ENCODE results near the gene ZNF426. TPM values are rescaled to one million over a fixed set of nuclear protein-coding genes. Genes with fewer than 3 reads are reported as not detected.

The ZNF426 gene
- total RNA-seq, 3 donors from 2014 or later (not counting 1 experiment from before 2014, with no cell fraction given), result 14.1 to 17.3 (median 14.4) TPM

GRCh38 chr19:9523885-9524474, 14.5 kb downstream of the ZNF426 start:
- ATAC-seq (no peak), DNase-seq (no peak)
- Mint-ChIP-seq H3K4me3 (no peak overlapping the region), H3K9me3 (peaks cover 9 to 35% of the 10 kb centered on the region in 2 donors), H3K27ac (no peak overlapping the region), H3K27me3 (ENCODE audit: low read depth in 2 of 2) (no peaks in the 10 kb centered on the region), H3K36me3 (peaks cover 53% of the 10 kb centered on the region), H3K4me1 (no peaks in the 10 kb centered on the region)
- Histone ChIP-seq H3K36me3 (ENCODE audit: control insufficient read depth, insufficient read depth, low read length) (peaks cover 9% of the 10 kb centered on the region), H3K4me1 (ENCODE audit: control insufficient read depth, insufficient read depth, low read length) (no peaks in the 10 kb centered on the region), H3K27ac (ENCODE audit: low read length) (no peak overlapping the region), H3K27me3 (ENCODE audit: control insufficient read depth, insufficient read depth, low read length) (no peaks in the 10 kb centered on the region), H3K9me3 (ENCODE audit: control insufficient read depth, insufficient read depth, low read length) (peaks cover 79% of the 10 kb centered on the region), H3K4me3 (ENCODE audit: low read length) (no peak overlapping the region)
- WGBS (ENCODE audit: insufficient coverage), result no CpG with 5 or more reads among the region's 1 CpG
- no peak for TF ChIP-seq CTCF (IDR thresholded peaks at IDR 0.05)
- intact Hi-C loops (cut with micrococcal nuclease), result loop anchor here (5.0 kb wide), 1 partner anchor 43 kb away; no protein-coding TSS in a partner anchor

- Mint-ChIP-seq H3K4me3 (no peak overlapping the region), H3K4me1 (no peaks in the 10 kb centered on the region), H3K36me3 (peaks cover 26% of the 10 kb centered on the region), H3K27ac (no peak overlapping the region), H3K27me3 (ENCODE audit: low read depth in 2 of 2) (no peaks in the 10 kb centered on the region), H3K9me3 (peaks cover 15 to 20% of the 10 kb centered on the region in 2 donors)
- DNase-seq, result no peak
- no peak for TF ChIP-seq CTCF (IDR thresholded peaks at IDR 0.05)
- H3K36me3 ChIP-seq (ENCODE audit: control insufficient read depth, insufficient read depth, low read length), result no peaks in the 10 kb centered on the region
- H3K27me3 ChIP-seq (ENCODE audit: control insufficient read depth, insufficient read depth, low read length), result no peaks in the 10 kb centered on the region
- 100% methylated on average over 1 of the region's 3 CpGs for WGBS (ENCODE audit: insufficient coverage)
- H3K27ac ChIP-seq (ENCODE audit: low read length), result no peak overlapping the region
- H3K4me1 ChIP-seq (ENCODE audit: control insufficient read depth, insufficient read depth, low read length), result no peaks in the 10 kb centered on the region
- H3K9me3 ChIP-seq (ENCODE audit: control insufficient read depth, insufficient read depth, low read length), result peaks cover 22% of the 10 kb centered on the region
- no peak for ATAC-seq
- intact Hi-C loops (cut with micrococcal nuclease), result no loop called here
- no peak overlapping the region for H3K4me3 ChIP-seq (ENCODE audit: low read length)
Measured at GRCh38 chr19:9507285-9507684, 31.2 kb downstream of the ZNF426 start.

GRCh38 chr19:9500796-9501195, 37.6 kb downstream of the ZNF426 start:
- no peak overlapping the region for H3K27ac ChIP-seq (ENCODE audit: low read length)
- Mint-ChIP-seq H3K27ac (no peak overlapping the region), H3K4me3 (no peak overlapping the region), H3K36me3 (peaks cover 41% of the 10 kb centered on the region), H3K27me3 (ENCODE audit: low read depth in 2 of 2) (peaks cover 0 to 3% of the 10 kb centered on the region in 2 donors), H3K9me3 (peaks cover 8 to 18% of the 10 kb centered on the region in 2 donors), H3K4me1 (peaks cover 8 to 12% of the 10 kb centered on the region in 2 donors)
- 100% methylated on average over 1 of the region's 1 CpG for WGBS (ENCODE audit: insufficient coverage)
- no peak for DNase-seq
- no peak overlapping the region for H3K4me3 ChIP-seq (ENCODE audit: low read length)
- H3K27me3 ChIP-seq (ENCODE audit: control insufficient read depth, insufficient read depth, low read length), result no peaks in the 10 kb centered on the region
- intact Hi-C loops (cut with micrococcal nuclease), result no loop called here
- ATAC-seq, result no peak
- TF ChIP-seq CTCF (IDR thresholded peaks at IDR 0.05), result no peak
- peaks cover 8% of the 10 kb centered on the region for H3K4me1 ChIP-seq (ENCODE audit: control insufficient read depth, insufficient read depth, low read length)
- peaks cover 49% of the 10 kb centered on the region for H3K9me3 ChIP-seq (ENCODE audit: control insufficient read depth, insufficient read depth, low read length)
- H3K36me3 ChIP-seq (ENCODE audit: control insufficient read depth, insufficient read depth, low read length), result no peaks in the 10 kb centered on the region
